ENCODE measurements around the gene MBD1. TPM values are rescaled to one million over a fixed set of nuclear protein-coding genes. Genes with fewer than 3 reads are reported as not detected.

MBD1 gene
- total RNA-seq, 1 experiment from 2014 or later, result 43.5 TPM

GRCh38 chr18:50274044-50274442 lies 7.3 kb downstream of the MBD1 start:
- Histone ChIP-seq H3K4me1 (replicated peaks; ENCODE audit: insufficient read depth) (no peaks in the 10 kb centered on the region), H3K27me3 (ENCODE audit: insufficient read depth, low read depth) (no peaks in the 10 kb centered on the region), H3K79me2 (ENCODE audit: low read depth) (peaks cover 5% of the 10 kb centered on the region), H3K4me2 (no peak overlapping the region), H4K20me1 (ENCODE audit: insufficient read depth) (peaks cover 3% of the 10 kb centered on the region; the same call in 1 of the 2 replicates), H3K9me3 (ENCODE audit: insufficient read depth, low read depth) (no peaks in the 10 kb centered on the region), H3F3A (ENCODE audit: insufficient read depth, low read depth) (0 out of 2 replicates have a peak, but pooled peaks cover 5% of the 10 kb centered on the region), H3K36me3 (ENCODE audit: low read depth) (peaks cover 27% of the 10 kb centered on the region), H2AFZ (no peak overlapping the region), H3K9me2 (ENCODE audit: insufficient read depth) (no peaks in the 10 kb centered on the region), H3K4me3 (no peak overlapping the region), H3K27ac (no peak overlapping the region)
- no TSS peak for BruUV-seq (replicated peaks)
- ChIA-PET POLR2A (ENCODE audit: unreplicated experiment) (no interaction called here), CTCF (no interaction called here)
- no peak for TF ChIP-seq CTCF (conservative IDR thresholded peaks at IDR 0.05)
- TF ChIP-seq EZH2 (IDR thresholded peaks at IDR 0.05; ENCODE audit: low read depth), result no peak
- intact Hi-C loops (cut with micrococcal nuclease; ENCODE audit: unreplicated experiment), result no loop called here
- no peak for DNase-seq

- H3K36me3 ChIP-seq (ENCODE audit: low read depth), result peaks cover 21% of the 10 kb centered on the region; the same call in 1 of the 2 replicates
- no peaks in the 10 kb centered on the region for H3K4me1 ChIP-seq (replicated peaks; ENCODE audit: insufficient read depth)
- H4K20me1 ChIP-seq (ENCODE audit: insufficient read depth), result no peaks in the 10 kb centered on the region
- peaks cover 5% of the 10 kb centered on the region; the same call in 1 of the 2 replicates for H3F3A ChIP-seq (ENCODE audit: insufficient read depth, low read depth)
- H3K27me3 ChIP-seq (ENCODE audit: insufficient read depth, low read depth), result no peaks in the 10 kb centered on the region
- no peak overlapping the region for H2AFZ ChIP-seq
- no peaks in the 10 kb centered on the region for H3K79me2 ChIP-seq (ENCODE audit: low read depth)
- POLR2A ChIA-PET (ENCODE audit: unreplicated experiment), result no interaction called here
- BruUV-seq (replicated peaks), result no TSS peak
- H3K9me2 ChIP-seq (ENCODE audit: insufficient read depth), result no peaks in the 10 kb centered on the region
- TF ChIP-seq EZH2 (IDR thresholded peaks at IDR 0.05; ENCODE audit: low read depth) (no peak), CTCF (conservative IDR thresholded peaks at IDR 0.05) (no peak)
- no peak overlapping the region for H3K4me2 ChIP-seq
- intact Hi-C loops (cut with micrococcal nuclease; ENCODE audit: unreplicated experiment), result no loop called here
- no peaks in the 10 kb centered on the region for H3K9me3 ChIP-seq (ENCODE audit: insufficient read depth, low read depth)
- CTCF ChIA-PET, result no interaction called here
- no peak overlapping the region for H3K4me3 ChIP-seq
- no peak for DNase-seq
- H3K27ac ChIP-seq, result no peak overlapping the region
These were observed 7.9 kb downstream of the MBD1 start for GRCh38 chr18:50273203-50274043.

- H3K36me3 ChIP-seq (ENCODE audit: low read depth), result peaks cover 17% of the 10 kb centered on the region; the same call in 1 of the 2 replicates
- intact Hi-C loops (cut with micrococcal nuclease; ENCODE audit: unreplicated experiment), result no loop called here
- no peak for DNase-seq
- H3K4me3 ChIP-seq, result no peak overlapping the region
- CTCF ChIA-PET, result no interaction called here
- TF ChIP-seq EZH2 (IDR thresholded peaks at IDR 0.05; ENCODE audit: low read depth), result no peak
- no peak for TF ChIP-seq CTCF (conservative IDR thresholded peaks at IDR 0.05)
- no peaks in the 10 kb centered on the region for H4K20me1 ChIP-seq (ENCODE audit: insufficient read depth)
- H3K9me3 ChIP-seq (ENCODE audit: insufficient read depth, low read depth), result no peaks in the 10 kb centered on the region
- H3K27ac ChIP-seq, result no peak overlapping the region
- no peaks in the 10 kb centered on the region for H3K9me2 ChIP-seq (ENCODE audit: insufficient read depth)
- no peak overlapping the region for H2AFZ ChIP-seq
- POLR2A ChIA-PET (ENCODE audit: unreplicated experiment), result no interaction called here
- no TSS peak for BruUV-seq (replicated peaks)
- H3K27me3 ChIP-seq (ENCODE audit: insufficient read depth, low read depth), result no peaks in the 10 kb centered on the region
- no peak overlapping the region for H3K4me2 ChIP-seq
- no peaks in the 10 kb centered on the region for H3K79me2 ChIP-seq (ENCODE audit: low read depth)
- peaks cover 9% of the 10 kb centered on the region; the same call in 1 of the 2 replicates for H3F3A ChIP-seq (ENCODE audit: insufficient read depth, low read depth)
- H3K4me1 ChIP-seq (replicated peaks; ENCODE audit: insufficient read depth), result no peaks in the 10 kb centered on the region
These were observed 8.8 kb downstream of the MBD1 start for GRCh38 chr18:50272568-50272967.
